HepG2 (cell line): ENCODE data around the gene PRSS8. TPM values are rescaled to one million over a fixed set of nuclear protein-coding genes. Genes with fewer than 3 reads are reported as not detected.

ENCODE experiments used
- ATF4 ChIP-seq, 2 experiments: fragments of 450-650 bp in 1 of 2; sonication (generic) in 1 of 2; formaldehyde crosslinking; IDR thresholded peaks; 2 replicates each; pipeline versions ENCODE4 v1.5.0 to v1.8.0; 2020 to 2022; ENCODE audit warnings: mild to moderate bottlenecking in 1 of 2, missing genetic modification reagents in 1 of 2
- CBFB ChIP-seq: sonication (generic); formaldehyde crosslinking; IDR thresholded peaks from 2 replicates; pipeline ENCODE4 v1.4.0; 2020; ENCODE audit warnings: missing genetic modification reagents
- CTCF ChIP-seq: sonication (generic); formaldehyde crosslinking; IDR thresholded peaks from 2 replicates; pipeline ENCODE4 v1.5.0; 2020; ENCODE audit warnings: mild to moderate bottlenecking, missing genetic modification reagents, moderate library complexity
- HNF1B ChIP-seq: sonication (generic); formaldehyde crosslinking; IDR thresholded peaks from 2 replicates; pipeline ENCODE4 v1.5.1; 2020; ENCODE audit warnings: mild to moderate bottlenecking, moderate library complexity, missing genetic modification reagents
- HNRNPH1 ChIP-seq: fragments of 200-400 bp; formaldehyde crosslinking; optimal IDR thresholded peaks from 2 replicates; pipeline ENCODE3; 2017; ENCODE audit warnings: mild to moderate bottlenecking, low read depth, low read length
- MYC ChIP-seq: sonication (generic); formaldehyde crosslinking; IDR thresholded peaks from 2 replicates; pipeline ENCODE4 v1.9.0; 2021; ENCODE audit warnings: missing genetic modification reagents, borderline replicate concordance
- NFATC3 ChIP-seq: sonication (generic); formaldehyde crosslinking; IDR thresholded peaks from 2 replicates; pipeline ENCODE4 v1.5.1; 2020; ENCODE audit warnings: mild to moderate bottlenecking, missing genetic modification reagents
- PCBP1 ChIP-seq: fragments of 200-400 bp; formaldehyde crosslinking; IDR thresholded peaks from 2 replicates; pipeline ENCODE4 v1.6.1; 2017; ENCODE audit warnings: mild to moderate bottlenecking, low read depth, low read length, borderline replicate concordance
- POLR2G ChIP-seq: fragments of 200-400 bp; formaldehyde crosslinking; IDR thresholded peaks from 2 replicates; pipeline ENCODE4 v1.6.1; 2018; ENCODE audit warnings: mild to moderate bottlenecking, low read depth, low read length, moderate library complexity
- THAP7 ChIP-seq: sonication (generic); formaldehyde crosslinking; IDR thresholded peaks from 2 replicates; pipeline ENCODE4 v1.8.1; 2023; ENCODE audit warnings: mild to moderate bottlenecking, missing genetic modification reagents
- ZBTB33 ChIP-seq: sonication (generic); formaldehyde crosslinking; IDR thresholded peaks from 2 replicates; pipeline ENCODE4 v1.4.0; 2020; ENCODE audit warnings: missing genetic modification reagents
- ZBTB44 ChIP-seq: sonication (generic); formaldehyde crosslinking; IDR thresholded peaks from 2 replicates; pipeline ENCODE4 v1.4.0; 2020; ENCODE audit warnings: missing genetic modification reagents
- ZNF292 ChIP-seq: sonication (generic); formaldehyde crosslinking; IDR thresholded peaks from 2 replicates; pipeline ENCODE4 v1.8.1; 2022; ENCODE audit warnings: mild to moderate bottlenecking, low read depth, missing genetic modification reagents, borderline replicate concordance
- ZNF512 ChIP-seq: sonication (generic); formaldehyde crosslinking; IDR thresholded peaks from 2 replicates; pipeline ENCODE4 v1.4.0; 2020; ENCODE audit warnings: mild to moderate bottlenecking, missing genetic modification reagents
- polyA plus RNA-seq, 8 experiments: library from polyadenylated mRNA; depleted of rRNA in 3 of 8; stranded (reverse) in 7 of 8; unstranded in 1 of 8; fragments of >200 nt; fragmentation: Illumina TruSeq in 4 of 8; extraction: Trizol in 4 of 8; gene quantifications; 2 replicates each; pipeline versions ENCODE4 v1.2.1 to v1.2.3, GENCODE V29; 2011 to 2016; ENCODE audit warnings: low read depth in 4 of 8, missing spikeins in 1 of 8, mixed read lengths in 1 of 8; ENCODE audit not compliant: insufficient read depth in 1 of 8
- total RNA-seq, 5 experiments: library from RNA; depleted of rRNA; stranded (reverse); fragments of >200 nt; fragmentation: Illumina TruSeq; extraction: Trizol; gene quantifications; 2 replicates each; pipeline ENCODE4 v1.2.3, GENCODE V29; 2016; ENCODE audit warnings: low read depth in 1 of 5

Gene PRSS8
- total and polyA plus RNA-seq, 2 of the 13 experiments (the other 11 are each of a cell fraction or from before 2014, with no cell fraction given), result 2.6 to 7.2 TPM

GRCh38 chr16:31088459-31089183 is 46.9 kb downstream of the PRSS8 start, which contains the start of gene PRSS53 (continued):
- TF ChIP-seq THAP7 (CRISPR knock-in tag) (no peak), CTCF (CRISPR knock-in tag) (no peak), ZNF292 (CRISPR knock-in tag) (no peak), ATF4 (CRISPR knock-in tag; IDR thresholded peaks at IDR 0.05) (no peak), ZBTB44 (no peak), CBFB (CRISPR knock-in tag) (no peak), HNRNPH1 (no peak), ZBTB33 (CRISPR knock-in tag) (peak; percentile 33; the same call in 1 of the 2 replicates), ZNF512 (no peak), NFATC3 (CRISPR knock-in tag) (no peak), PCBP1 (no peak), POLR2G (peak; percentile 50), MYC (CRISPR knock-in tag) (no peak), HNF1B (CRISPR knock-in tag) (no peak)
